Measurements from ENCODE around the gene GAS6. TPM values are rescaled to one million over a fixed set of nuclear protein-coding genes. Genes with fewer than 3 reads are reported as not detected.

Gene GAS6
- total RNA-seq, 4 donors from 2014 or later, result 128 to 287 (median 199) TPM

DNA sequence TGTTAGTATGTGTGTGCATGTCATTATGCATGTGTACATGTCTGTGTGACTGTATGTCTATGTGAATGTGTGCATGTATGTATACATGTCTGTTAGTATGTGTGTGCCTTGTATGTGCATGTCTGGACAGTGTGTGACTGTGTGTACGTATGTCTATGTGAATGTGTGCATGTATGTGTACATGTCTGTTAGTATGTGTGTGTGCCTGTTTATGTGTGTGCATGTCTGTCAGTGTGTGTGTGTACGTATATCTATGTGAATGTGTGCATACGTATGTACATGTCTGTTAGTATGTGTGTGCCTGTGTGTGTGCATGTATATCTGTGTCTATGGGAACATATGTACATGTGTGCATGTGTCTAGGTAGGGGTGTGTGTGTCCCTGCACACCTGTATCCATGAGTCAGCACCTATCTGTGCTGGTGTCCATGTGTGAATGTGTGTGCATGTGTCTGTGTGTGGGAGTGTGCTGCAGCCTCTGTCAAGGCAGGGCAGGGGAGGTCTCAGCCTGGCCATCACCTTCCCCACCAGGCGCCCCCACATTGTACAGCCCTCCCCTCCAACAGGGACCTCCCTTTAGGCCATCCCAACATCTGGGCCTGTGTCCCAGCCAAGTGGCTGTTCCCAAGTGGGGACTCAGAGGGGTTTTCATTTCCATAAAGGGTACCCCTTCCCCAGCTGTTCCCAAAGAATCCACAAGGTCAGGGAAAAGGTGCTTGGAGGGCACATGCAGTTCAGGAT, 4.4 kb downstream of the GAS6 start:
- intact Hi-C loops (cut with DNase I; ENCODE audit: low total_unique reads), result no loop called here
- peak in 1 of 2 donors; percentile 14 for DNase-seq
- peak overlapping the region; percentile 87 to 97 for H3K27ac ChIP-seq

DNA sequence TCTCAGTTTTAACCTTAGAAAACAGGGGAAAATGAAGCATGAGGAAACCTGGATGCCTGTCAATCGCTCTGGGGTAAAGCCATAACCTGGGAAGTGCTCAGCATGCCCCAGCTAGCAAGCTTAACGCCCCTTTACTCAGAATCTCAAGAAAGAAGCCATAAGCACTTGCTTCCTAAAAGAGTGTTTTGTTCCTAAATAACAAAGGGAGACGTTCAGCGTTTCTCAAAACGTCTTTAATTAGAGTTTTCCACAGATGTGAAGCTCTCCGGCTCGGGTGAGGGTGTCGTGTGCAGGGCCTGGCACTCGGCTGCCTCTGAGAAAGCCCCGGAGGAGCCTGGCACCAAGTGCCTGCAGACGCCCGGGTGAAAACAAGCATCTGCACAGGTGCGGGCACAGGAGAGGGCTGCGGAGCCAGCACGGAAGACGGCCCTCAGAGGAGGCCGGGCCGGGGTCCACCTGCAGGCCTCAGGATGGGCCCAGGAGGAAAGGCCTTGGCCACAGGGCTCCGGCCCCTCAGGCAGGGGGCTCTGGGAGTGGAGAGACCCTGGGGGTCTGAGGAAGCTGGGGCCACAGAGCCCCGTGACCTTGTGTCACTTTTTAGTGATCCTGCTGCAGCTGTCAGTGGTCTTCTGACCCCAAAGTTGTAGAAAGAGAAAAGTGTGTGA, 6.2 kb downstream of the GAS6 start:
- Histone ChIP-seq H3K9me3 (no peaks in the 10 kb centered on the region), H3K36me3 (no peaks in the 10 kb centered on the region), H3K4me3 (no peak overlapping the region), H3K27me3 (no peaks in the 10 kb centered on the region), H3K4me1 (peaks cover 18 to 64% of the 10 kb centered on the region in 2 donors), H3K27ac (peak overlapping the region in 1 of 2 donors; percentile 40)
- TF ChIP-seq, protein P1, sequence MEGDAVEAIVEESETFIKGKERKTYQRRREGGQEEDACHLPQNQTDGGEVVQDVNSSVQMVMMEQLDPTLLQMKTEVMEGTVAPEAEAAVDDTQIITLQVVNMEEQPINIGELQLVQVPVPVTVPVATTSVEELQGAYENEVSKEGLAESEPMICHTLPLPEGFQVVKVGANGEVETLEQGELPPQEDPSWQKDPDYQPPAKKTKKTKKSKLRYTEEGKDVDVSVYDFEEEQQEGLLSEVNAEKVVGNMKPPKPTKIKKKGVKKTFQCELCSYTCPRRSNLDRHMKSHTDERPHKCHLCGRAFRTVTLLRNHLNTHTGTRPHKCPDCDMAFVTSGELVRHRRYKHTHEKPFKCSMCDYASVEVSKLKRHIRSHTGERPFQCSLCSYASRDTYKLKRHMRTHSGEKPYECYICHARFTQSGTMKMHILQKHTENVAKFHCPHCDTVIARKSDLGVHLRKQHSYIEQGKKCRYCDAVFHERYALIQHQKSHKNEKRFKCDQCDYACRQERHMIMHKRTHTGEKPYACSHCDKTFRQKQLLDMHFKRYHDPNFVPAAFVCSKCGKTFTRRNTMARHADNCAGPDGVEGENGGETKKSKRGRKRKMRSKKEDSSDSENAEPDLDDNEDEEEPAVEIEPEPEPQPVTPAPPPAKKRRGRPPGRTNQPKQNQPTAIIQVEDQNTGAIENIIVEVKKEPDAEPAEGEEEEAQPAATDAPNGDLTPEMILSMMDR (IDR thresholded peaks at IDR 0.05), result no peak
- no peak for TF ChIP-seq POLR2A (IDR thresholded peaks at IDR 0.05)
- DNase-seq, result peak in 1 of 2 donors; percentile 11
- intact Hi-C loops (cut with DNase I; ENCODE audit: low total_unique reads), result no loop called here

More for the DNA sequence above, 4.4 kb downstream of the GAS6 start:
- no peak for TF ChIP-seq POLR2A (IDR thresholded peaks at IDR 0.05)
- TF ChIP-seq, protein P1 (IDR thresholded peaks at IDR 0.05), result no peak
- Histone ChIP-seq H3K4me3 (no peak overlapping the region), H3K4me1 (peaks cover 2 to 47% of the 10 kb centered on the region in 2 donors), H3K27me3 (no peaks in the 10 kb centered on the region), H3K9me3 (no peaks in the 10 kb centered on the region), H3K36me3 (no peaks in the 10 kb centered on the region)

DNA sequence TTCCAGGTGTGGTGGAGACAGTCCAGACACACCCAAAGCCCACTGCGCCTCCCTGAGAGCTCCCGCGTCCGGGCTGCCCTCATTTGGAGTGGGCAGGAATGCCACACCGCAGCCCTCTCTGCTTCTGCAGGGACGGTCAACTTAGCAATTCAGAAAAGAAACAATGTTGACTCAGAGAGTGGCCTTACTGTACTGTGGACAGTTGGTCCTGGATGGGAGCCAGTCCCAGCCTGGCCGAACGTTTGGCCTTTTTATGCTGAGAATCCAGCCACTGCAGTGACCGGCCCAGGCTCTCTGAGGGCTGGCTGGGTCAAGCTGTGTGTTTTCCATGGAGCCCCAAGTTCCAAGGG, 7.2 kb downstream of the GAS6 start:
- TF ChIP-seq, protein P1 (IDR thresholded peaks at IDR 0.05), result no peak
- no peak for TF ChIP-seq POLR2A (IDR thresholded peaks at IDR 0.05)
- Histone ChIP-seq H3K27me3 (no peaks in the 10 kb centered on the region), H3K36me3 (no peaks in the 10 kb centered on the region), H3K9me3 (no peaks in the 10 kb centered on the region), H3K4me3 (no peak overlapping the region), H3K4me1 (peaks cover 21 to 66% of the 10 kb centered on the region in 2 donors), H3K27ac (peak overlapping the region; percentile 40 to 62)
- DNase-seq, result peak in 1 of 2 donors; percentile 30
- intact Hi-C loops (cut with DNase I; ENCODE audit: low total_unique reads), result no loop called here

GRCh38 chr13:113855931-113856715, 7.8 kb downstream of the GAS6 start:
- H3K27ac ChIP-seq, result peak overlapping the region; percentile 62 to 85
- intact Hi-C loops (cut with DNase I; ENCODE audit: low total_unique reads), result no loop called here
- H3K9me3 ChIP-seq, result no peaks in the 10 kb centered on the region
- TF ChIP-seq, protein P1 (IDR thresholded peaks at IDR 0.05), result no peak
- TF ChIP-seq POLR2A (IDR thresholded peaks at IDR 0.05), result no peak
- H3K4me3 ChIP-seq, result no peak overlapping the region
- no peaks in the 10 kb centered on the region for H3K27me3 ChIP-seq
- peaks cover 21 to 62% of the 10 kb centered on the region in 2 donors for H3K4me1 ChIP-seq
- DNase-seq, result peak in 1 of 2 donors; percentile 13
- H3K36me3 ChIP-seq, result no peaks in the 10 kb centered on the region

All from uterus (tissue), 4 donors.